WI38 (cell line): ENCODE results near the gene POU2F3.

Experiments
- H3K4me3 ChIP-seq: 2 replicates; pipeline ENCODE4 v1.5.1; 2011; ENCODE audit warnings: low read depth, mild to moderate bottlenecking, control low read depth, low read length
- TF ChIP-seq, protein P1 (sequence below): IDR thresholded peaks from 2 replicates; pipeline ENCODE4 v1.5.1; 2012; ENCODE audit warnings: low read depth, mild to moderate bottlenecking, control low read depth, low read length

The POU2F3 gene

GRCh38 chr11:120226714-120227113, 13.2 kb upstream of the POU2F3 start:
- TF ChIP-seq, protein P1, sequence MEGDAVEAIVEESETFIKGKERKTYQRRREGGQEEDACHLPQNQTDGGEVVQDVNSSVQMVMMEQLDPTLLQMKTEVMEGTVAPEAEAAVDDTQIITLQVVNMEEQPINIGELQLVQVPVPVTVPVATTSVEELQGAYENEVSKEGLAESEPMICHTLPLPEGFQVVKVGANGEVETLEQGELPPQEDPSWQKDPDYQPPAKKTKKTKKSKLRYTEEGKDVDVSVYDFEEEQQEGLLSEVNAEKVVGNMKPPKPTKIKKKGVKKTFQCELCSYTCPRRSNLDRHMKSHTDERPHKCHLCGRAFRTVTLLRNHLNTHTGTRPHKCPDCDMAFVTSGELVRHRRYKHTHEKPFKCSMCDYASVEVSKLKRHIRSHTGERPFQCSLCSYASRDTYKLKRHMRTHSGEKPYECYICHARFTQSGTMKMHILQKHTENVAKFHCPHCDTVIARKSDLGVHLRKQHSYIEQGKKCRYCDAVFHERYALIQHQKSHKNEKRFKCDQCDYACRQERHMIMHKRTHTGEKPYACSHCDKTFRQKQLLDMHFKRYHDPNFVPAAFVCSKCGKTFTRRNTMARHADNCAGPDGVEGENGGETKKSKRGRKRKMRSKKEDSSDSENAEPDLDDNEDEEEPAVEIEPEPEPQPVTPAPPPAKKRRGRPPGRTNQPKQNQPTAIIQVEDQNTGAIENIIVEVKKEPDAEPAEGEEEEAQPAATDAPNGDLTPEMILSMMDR = no peak
- H3K4me3 ChIP-seq = no peak overlapping the region

DNA sequence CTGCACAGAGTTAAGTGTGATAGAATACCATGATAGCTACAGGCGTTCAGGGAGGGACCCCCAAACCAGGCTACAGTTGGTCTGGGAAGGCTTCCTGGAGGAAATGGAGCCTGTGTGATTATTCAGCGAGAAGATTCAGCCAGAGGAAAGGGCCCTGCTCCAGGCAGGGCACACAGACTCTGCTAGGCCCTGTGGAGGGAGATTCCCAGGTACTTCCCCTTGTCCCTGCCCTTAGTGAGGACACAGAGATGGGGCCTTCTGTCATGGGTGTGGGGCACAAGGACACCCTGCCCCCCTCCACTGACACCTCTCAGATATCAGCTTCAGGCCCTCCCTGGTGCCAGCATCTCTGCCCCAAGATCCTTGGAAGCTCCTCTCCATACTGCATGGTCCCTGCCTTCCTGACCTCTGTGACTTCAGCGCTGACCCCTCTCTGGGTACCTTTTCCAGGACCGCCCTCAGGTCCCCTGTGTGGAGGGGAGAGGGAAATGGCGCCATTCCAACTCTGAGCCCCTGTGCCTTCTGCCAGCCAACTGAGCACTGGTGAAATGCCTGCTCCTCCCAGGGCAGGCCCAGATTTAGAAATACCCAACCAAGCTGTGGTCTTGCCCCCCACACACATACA, 12.6 kb upstream of the POU2F3 start:
- TF ChIP-seq, protein P1 = no peak

DNA sequence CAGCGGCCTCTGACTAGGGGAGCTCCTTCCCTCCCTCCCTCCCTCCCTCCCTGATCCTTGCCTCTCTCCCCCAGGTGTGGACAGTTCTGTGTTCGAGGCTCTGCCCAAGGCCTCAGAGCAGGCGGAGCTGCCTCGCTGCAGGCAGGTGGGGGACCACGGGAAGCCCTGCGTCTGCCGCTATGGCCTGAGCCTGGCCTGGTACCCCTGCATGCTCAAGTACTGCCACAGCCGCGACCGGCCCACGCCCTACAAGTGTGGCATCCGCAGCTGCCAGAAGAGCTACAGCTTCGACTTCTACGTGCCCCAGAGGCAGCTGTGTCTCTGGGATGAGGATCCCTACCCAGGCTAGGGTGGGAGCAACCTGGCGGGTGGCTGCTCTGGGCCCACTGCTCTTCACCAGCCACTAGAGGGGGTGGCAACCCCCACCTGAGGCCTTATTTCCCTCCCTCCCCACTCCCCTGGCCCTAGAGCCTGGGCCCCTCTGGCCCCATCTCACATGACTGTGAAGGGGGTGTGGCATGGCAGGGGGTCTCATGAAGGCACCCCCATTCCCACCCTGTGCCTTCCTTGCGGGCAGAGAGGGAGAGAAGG, 11.1 kb upstream of the POU2F3 start:
- no peak overlapping the region for H3K4me3 ChIP-seq
- TF ChIP-seq, protein P1 = no peak

More for the DNA sequence above, 12.6 kb upstream of the POU2F3 start:
- no peak overlapping the region for H3K4me3 ChIP-seq

DNA sequence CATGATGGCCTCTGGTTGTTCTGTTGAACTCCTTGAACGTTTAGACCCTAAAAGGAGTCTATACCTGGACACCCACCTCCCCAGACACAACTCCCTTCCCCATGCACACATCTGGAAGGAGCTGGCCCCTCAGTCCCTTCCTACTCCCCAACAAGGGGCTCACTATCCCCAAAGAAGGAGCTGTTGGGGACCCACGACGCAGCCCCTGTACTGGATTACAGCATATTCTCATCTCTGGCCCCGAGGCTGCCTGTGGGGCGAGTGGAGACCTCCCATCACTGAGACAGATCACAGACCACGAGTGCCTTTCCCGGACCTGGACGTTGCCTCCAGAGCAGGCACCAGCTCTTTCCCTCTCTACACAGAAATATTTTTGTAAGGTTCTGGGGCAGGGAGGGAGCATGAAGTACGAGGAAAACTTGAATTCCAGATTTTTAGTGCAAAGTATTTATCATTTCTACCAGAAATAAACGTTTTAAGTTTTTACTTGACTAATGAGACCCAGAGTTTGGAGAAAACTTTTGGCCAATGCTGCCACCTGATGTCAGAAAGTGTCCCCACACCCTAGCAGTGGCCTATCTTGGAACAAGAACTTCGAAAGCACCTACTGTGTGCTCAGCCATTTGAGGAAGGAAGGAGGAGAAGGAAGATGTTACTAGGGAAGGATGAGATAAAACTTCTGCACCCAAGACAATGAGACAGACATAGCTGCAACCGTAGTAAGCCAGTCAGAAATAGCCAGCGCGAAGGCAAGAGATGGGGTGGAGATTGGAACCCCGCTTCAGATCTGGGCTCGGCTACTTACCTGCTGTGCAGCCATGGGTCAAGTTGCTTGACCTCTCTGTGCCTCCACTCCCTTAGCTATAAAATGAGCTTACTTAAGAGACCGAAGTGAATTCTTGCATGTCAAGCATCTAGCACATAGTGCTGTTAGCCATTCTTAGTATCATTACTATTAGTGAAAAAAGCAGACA, 10.2 kb upstream of the POU2F3 start:
- no peak overlapping the region for H3K4me3 ChIP-seq
- TF ChIP-seq, protein P1 = peak; percentile 63

DNA sequence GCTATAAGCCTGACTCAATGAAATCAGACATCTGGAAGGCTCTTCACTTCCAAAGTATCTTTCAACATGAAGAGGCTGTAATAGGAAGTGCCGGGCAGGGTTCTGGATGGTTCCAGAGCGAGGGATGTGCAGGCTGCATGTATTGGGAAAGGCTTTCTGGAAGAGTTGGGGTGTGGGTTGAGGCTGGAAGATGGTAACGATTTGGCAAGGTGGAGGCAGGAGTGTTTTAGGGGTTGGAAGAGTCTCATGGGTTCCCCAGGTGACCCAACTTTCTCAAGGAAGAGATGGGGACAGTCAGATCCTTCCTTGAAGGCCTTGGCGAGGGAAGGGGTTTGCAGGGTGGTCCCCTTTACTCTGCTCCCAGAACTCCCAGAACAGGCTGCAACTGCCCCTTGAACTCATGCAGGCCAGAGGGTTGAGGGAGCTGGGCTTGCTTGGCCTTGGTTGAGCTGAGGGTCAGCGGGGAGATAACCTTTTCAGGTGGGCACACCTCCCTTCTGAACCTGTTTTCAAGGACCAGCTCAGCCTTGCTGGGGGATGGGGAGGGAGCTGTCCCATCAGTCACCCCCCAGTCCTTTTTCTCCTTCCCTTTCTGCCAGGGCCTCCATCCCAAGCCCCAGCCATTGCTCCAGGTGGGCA, 9.4 kb upstream of the POU2F3 start:
- H3K4me3 ChIP-seq = no peak overlapping the region
- TF ChIP-seq, protein P1 = no peak

GRCh38 chr11:120231963-120232362, 8.0 kb upstream of the POU2F3 start:
- TF ChIP-seq, protein P1 = no peak
- H3K4me3 ChIP-seq = no peak overlapping the region
